ENCODE results near the gene OR10A6.

The OR10A6 gene

DNA sequence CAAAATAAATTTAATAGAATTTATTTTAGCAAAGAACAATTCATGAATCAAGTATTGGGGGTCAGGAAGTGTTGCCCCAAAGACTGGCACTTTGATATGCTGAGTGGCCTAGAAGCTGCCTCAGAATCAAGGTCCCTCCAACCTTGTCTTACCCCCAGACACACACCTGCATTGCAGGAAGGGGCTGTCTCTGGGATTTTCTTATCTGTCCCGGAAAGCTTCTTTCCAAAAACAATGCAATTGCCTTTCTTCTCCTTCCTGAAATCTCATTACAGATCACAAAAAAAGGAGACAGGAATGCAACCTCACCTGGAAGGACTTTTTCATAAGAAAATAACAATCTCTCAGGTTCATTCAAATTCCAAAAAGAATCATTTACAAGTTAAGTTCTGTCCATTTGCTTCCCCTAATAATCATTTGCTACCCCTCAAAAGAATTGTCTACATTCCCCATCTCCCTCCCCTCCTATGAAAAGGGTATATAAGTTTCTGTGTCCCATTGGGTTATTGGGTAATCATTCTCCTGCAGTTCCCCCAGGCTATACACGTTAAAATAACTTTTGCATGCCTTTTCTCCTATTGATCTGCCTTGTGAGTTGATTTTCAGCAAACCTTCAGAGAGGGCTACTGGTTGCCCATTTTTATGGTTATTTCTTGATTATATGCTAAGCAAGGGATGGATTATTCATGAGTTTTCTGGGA lies 21.3 kb downstream of the OR10A6 start:
- DNase-seq: no peak

DNA sequence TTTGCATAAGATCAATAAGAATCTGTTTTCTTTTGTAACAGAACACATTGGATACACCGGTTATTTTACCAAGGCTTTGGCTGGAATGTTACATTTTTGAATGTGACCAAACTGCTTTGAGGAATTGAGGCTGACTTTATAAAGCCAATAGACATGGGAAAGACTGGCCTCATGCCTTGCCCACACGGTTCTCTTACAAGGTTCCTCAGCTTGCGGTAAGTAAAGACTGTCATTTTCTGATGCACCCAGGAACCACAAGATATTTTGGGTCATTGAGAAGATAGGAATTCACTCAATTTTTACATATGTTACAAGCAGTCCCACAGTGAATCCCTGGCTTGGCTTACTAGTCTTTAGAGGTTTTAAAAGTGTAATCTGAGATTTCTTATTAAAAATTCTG lies 23.9 kb downstream of the OR10A6 start:
- DNase-seq: no peak

DNA sequence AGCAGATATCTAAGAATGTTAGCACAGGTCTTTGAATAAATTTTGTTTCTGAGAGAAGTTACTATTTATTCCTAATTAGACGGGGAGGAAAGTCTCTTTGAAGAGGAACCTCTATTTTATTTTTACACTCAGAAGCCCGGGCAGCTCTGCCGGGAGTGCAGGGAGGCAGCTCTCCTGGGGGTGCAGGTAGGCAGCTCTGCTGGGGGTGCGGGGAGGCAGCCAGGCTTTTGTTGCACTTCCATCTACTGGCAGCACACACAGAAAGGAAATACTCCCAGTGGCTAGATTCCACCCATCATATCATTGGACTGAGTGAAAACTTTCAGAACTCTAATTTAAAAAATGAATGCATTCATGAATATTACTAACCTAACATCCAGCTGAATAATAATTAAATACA lies 24.6 kb downstream of the OR10A6 start:
- no peak for DNase-seq

DNA sequence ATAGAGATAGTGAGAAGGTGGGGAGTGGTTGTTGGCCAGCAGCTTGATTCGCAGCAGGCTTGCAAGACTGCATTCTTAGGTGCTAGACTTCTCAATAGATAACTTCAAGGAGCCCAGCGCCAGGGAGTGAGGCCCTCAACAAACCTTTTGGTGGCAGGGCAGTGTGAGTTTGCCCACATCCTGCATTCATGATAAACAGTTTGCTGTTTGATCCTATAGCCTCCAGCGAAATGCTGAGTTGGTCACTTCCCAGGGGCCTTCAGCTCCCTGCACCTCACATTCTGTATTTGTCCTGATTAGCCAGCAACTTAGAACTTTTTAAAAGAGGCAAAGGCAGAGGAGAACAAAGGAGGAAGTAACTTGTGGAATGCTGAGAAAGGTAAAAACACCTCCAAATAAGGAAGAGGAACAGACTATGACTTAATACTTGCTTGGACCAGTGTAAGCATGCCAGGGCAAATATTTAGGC lies 25.1 kb downstream of the OR10A6 start:
- DNase-seq: no peak

DNA sequence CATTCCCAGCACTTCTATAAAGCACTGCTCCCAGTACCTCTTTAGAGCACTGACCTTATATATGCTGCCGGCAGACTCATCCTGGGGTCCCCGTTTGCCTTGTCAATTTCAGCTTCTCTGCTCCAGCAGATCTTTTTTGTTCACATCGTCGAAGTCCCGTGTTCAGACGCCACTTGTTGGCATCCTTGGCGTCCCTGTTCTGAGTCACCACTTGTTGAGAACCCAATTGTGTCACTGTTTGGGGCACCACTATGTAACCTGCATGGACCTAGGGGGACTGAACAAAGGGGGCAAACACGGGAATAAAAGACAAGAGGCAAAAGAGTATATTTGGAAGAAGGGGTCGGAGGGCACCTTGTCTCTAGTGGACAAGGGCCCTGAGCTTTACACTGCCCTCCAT lies 25.5 kb downstream of the OR10A6 start:
- no peak for DNase-seq

DNA sequence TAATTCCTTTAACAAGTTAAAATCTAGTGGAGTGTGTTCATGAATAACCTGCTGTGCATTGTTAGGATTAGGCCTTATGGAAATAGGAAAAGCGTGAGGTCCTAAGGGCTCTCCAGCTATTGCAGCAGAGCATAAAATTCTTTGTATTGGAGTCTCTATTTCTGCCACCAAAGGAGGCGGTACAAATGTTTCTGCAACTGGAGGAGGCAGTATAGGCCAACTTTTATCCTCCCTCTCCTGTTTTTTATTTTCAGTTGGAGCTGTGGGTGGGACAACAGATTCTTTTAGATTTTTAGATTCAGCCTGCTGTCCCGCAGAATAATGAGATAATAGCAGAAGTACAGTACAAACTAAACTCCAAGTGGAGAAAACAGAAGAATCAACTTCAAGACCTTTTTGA lies 26.2 kb downstream of the OR10A6 start:
- no peak for DNase-seq

DNA sequence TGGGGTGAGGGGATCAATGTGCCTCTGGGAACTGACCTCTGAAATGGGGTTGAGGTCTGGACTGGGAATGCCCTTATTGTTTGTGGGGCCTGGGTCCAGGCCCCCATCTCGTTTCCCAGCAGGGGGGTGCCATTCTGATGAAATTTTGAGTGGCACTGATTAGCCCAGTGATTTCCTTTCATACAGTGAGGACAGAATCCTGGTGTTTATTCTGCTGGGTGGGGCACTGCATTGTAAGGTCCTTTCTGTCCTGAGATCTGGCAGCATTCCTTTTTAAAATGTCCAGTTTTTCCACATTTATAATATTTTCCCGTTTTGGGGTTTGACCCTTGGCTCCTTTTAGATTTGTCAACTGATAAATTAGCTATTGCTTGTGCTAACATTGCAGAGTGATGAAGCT lies 27.1 kb downstream of the OR10A6 start:
- DNase-seq: no peak

DNA sequence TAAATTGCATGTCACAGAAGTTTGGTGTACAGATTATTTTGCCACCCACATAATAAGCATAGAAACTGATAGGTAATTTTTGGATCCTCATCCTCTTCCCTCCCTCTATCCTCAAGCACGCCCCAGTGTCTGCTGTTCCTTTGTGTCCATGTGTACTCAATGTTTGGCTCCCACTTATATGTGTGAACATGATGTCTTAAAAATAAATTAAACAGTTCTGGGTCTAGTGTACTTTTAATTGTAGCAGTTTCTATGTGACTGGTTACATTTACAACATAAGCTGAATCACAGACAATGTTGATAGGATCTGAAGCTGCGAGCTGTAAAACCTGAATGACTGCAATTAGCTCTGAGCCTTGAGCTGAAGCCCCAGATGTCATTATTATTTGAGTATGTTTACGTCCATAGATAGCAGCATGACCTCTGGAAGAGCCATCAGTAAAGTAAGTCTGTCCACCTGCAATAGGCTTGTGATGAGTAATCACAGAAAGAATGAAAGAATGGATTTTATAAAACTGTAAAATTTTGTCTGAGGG lies 29.7 kb downstream of the OR10A6 start:
- DNase-seq: no peak

DNA sequence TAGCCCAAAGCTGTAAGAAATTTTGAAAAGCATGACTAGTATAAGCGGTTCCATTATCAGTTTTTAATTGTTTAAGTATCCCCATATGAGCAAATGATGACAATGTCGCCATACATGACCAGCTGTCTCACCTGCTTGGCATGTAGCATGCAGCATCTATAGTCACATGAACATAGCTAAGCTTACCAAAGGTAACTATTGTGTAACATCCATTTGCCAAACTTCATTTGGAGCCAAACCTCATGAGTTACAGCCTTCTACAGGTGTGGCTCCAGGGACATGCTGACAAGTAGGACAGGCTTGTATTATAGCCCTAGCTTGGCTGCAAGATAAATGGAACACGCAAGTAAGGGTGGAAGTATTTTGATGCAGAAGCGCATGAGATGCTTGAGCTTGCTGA lies 30.4 kb downstream of the OR10A6 start:
- no peak for DNase-seq

DNA sequence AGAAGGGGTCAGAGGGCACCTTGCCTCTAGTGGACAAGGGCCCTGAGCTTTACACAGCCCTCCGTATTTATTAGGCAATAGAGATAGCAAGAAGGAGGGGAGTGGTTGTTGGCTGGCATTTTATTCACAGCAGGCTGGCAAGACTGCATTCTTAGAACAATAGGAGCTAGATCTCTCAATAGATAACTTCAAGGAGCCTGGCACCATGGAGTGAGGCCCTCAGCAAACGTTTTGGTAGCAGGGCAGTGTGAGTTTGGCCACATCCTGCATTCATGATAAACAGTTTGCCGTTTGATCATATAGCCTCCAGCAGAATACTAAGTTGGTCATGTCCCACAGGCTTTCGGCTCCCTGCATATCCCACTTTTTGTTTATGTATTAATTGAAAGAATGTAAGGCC lies 31.6 kb downstream of the OR10A6 start:
- no peak for DNase-seq

DNA sequence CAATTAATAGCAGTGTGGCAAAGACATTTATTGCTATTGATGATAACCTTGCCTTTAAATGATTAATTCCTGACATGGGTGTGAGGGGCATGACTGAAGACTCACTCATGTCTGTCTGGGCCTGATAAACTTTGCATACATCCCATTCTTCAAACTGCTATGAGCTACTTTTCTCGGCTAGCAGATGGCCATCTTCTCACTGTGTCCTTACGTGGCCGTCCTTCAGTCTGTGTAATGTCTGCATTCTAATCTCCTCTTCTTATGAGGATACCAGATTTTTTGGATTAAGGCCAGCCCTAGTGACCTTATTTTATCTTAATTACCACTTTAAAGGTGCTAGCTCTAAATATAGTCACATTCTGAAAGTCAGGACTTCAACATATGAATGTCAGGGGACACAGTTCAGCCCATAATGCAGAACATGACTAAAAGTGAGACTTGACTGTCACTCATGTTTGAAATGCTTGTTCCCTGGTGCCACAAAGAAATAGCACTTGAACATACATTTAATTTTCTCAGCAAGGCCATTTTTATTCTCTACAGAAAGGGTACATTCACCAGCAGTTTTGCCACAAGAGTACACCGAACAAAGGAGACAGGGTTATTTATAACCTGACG lies 32.3 kb downstream of the OR10A6 start:
- no peak for DNase-seq

DNA sequence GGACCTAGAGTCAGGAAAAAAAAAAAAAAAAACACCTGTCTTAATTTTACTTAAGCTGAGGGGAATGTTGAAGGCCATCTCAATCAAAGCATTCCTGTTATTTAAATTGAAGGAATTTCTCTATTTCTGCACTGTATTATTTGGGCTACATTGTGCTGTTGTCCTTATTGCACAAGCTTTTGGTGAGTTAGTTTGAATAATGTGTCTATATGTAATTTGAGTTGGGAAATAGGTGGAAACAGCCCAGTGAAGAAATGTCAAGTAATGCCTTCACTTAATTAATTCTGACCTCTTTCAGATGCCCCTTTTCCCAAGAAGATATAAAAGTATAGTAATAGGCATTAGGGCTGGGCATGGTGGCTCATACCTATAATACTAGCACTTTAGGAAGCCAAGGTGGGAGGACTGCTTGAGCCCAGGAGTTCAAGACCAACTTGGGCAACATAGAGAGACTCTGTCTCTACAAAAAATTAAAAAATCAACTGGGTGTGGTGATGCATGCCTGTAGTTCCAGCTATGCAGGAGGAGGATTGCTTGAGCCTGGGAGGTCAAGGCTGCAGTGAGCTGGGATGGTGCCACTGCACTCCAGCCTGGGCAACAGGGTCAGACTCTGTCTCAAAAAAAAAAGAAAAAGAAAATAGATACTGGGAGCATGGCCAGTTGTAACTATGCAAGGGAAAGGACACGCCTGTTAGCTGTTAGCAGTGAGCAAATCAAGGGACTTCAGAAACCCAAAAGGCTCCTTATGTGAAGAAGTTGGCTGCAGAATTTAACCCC lies 34.9 kb downstream of the OR10A6 start:
- DNase-seq: no peak

DNA sequence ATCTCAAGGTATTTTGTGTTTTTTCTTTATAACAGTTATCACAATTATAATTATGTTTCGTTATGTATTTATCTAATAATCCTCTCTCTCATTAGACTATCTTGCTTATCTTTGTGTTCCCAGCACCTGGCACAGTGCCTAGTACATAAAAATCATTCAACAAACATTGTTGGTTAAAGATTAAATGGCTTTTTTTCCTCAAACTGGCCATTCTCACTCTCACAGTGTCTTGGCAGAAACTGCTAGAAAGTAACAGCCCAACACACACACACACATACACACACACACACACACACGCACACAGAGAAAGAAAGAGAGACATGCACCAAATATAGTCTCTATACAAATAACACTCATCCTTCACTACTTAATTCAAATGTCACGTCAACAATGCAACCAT lies 36.8 kb downstream of the OR10A6 start:
- DNase-seq: no peak

DNA sequence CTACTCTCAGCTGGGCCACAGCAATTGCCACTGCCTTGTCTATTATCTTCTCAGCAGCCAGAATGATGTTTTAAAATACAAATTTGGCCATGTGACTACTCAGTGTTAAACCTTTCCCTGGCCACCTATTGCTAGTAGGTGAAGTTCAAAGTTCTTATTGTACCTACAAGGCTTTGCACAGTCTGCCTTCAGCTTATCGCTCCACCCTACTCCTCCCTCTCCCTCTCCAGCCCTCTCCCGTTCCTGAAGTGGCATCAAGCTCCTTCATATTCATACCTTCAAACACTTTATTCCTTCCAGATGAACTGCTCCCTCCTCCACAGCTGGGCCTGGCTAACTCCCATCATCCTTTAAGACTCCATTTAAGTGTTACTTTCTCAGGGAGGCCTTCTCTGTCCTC lies 37.3 kb downstream of the OR10A6 start:
- no peak for DNase-seq

DNA sequence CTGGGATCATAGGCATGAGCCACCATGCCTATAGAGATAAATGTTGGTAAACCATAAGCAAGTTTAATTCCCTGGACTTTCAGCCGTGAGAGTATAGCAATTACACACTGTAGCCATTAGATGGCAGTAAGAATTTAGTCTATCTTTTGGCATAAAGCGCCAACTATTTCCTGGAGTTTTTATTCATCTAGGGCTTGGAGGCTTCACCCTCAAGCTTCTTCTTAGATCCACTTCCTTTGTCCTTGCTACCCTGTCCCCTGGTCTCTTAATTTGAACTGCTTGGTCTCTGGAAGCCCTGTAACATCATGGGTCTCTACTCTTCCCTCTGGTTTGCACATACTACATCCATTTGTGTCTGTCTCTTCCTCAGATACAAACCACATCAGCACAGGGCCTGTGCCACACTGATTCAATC lies 38.2 kb downstream of the OR10A6 start:
- peak; percentile 37 for DNase-seq

DNA sequence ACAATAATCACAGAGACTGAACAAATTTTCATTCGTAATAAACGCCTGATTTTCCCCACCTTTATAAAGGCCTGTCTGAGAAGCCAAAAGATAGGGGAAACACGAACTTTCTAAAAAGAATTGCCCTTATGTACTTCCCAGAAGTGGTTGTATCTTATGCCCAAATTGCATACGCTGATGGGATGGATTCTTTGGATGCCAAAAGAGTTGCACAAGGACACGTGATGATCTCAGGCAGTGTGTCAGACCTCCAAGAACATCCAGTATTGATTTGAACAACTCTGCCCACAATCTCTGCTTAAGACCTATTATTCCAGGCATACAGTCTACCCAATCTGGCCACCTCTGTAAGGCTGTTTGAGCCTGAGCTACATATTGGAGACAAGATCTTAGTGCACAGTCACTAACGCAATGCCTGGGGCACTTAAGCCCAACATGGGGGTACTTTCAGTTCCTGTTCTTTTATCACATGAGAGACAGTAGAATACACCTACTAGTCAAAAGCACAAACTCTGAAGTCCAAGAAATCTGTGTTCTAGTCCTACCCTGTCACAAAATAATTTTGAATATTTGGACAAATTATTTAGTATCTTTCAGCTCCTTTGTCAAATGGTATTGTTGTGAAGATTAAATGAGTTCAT lies 38.9 kb downstream of the OR10A6 start:
- peak; percentile 4 for DNase-seq

DNA sequence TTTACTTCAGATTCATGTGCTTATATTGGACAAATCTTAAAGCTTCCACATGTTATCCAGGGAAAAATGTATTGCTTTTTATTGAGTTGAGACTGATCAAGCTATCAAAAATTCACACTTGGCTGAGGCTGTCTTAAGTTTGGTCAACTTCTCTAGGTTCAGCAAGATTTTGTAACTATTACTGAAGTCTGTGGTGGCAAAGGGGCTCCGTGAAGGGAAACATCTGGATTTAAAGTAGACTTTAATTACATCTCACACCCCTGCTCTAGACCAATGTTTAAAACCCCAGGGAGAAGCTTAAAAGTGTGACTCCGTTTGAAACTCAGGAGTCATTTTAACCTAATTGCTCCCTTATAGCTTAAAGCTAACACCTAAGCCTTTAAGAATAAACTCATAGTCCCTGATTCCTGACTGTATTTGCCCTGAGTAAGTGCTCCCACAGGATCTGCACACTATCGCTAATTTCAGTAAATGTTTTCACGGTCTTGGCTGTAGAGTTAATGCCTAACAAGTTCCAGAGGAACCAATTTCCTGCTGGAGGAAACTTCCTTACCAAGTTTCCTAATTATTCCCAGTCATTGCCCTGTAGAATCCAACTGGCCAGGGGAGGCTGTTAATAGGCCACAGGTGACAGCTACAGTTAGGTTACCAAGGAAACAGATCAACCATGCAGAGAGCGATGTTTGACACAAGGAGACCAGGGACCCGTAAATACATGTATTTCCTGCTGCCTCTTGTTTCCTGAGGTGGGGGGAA lies 40.5 kb downstream of the OR10A6 start:
- no peak for DNase-seq

DNA sequence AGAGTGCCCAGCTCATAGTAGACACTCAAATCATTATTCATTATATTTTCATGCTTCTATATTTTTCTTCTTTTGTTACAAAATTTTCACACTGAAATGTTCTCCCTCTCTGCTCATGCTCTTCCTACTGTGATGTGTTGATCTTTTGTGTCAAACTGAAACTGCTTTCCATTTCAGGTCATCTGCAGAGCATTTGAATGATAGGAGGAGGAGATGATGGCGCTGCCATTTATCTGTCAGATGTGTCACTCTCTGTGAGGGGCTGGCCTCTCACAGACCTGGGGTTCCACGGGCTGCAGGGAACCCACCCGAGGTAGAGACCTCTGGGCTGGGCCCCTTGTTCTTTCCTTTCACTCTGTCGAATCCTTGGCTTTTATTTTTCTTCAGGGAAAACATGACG lies 41.1 kb downstream of the OR10A6 start:
- DNase-seq: no peak

DNA sequence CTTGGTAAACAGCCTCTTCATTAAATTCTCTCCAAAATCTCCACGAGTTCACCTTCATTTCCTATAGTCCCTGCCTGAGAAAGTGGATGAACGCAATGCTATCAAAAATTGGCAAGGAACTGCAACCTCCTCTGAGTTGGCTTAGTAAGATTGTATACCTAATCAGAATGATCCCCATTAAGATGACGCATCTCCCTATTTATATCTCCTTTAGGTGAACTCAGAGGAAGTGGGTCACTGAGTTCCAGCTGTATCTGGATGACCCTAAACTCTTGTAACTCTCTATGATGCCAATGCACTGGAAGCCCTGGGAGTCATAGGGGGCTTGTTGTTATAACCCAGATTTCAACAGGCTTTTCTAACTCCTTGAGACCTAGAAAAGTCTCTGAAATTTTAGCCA lies 48.2 kb downstream of the OR10A6 start:
- no peak for DNase-seq
